ENCODE data around the gene PEMT. TPM values are rescaled to one million over a fixed set of nuclear protein-coding genes. Genes with fewer than 3 reads are reported as not detected.

The PEMT gene
- total RNA-seq, 1 donor, result 47.1 TPM

- DNase-seq (ENCODE audit: low read depth in 2 of 3, low spot score in 2 of 3), result no peak
Observed at GRCh38 chr17:17605729-17606088, 14.2 kb upstream of the PEMT start.

DNA sequence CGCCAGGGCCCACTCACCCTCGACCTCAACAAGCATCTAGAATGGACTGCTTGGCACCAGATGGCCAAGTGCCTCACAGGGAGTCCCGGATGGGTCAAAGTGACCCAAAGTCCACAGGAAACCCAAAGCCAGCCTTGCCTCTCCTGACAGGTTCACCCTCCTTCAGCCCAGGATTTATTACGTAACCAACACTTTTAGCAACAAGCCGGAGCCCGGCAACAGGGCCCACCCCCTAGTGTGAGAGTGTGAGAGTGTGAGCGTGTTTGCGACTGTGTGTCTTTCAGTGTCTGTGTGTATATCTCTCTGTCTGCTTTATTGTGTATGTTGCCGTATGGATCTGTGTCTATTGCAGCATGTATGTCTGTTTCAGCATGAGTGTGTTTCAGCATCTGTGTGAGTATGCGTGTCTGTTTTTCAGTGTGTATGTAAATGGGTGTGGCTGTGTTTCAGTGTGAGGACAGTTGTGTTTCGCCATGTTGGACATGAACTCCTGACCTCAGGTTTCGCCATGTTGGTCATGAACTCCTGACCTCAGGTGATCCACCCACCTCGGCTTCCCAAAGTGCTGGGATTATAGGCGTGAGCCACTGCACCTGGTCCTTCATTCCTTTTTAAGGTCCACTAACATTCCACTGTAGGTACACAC lies 13.7 kb upstream of the PEMT start:
- DNase-seq (ENCODE audit: low read depth in 2 of 3, low spot score in 2 of 3), result no peak

GRCh38 chr17:17603895-17604225 lies 12.4 kb upstream of the PEMT start:
- no peak for DNase-seq (ENCODE audit: low read depth in 2 of 3, low spot score in 2 of 3)

GRCh38 chr17:17603178-17603894 lies 11.8 kb upstream of the PEMT start:
- DNase-seq (ENCODE audit: low read depth in 2 of 3, low spot score in 2 of 3), result no peak

DNA sequence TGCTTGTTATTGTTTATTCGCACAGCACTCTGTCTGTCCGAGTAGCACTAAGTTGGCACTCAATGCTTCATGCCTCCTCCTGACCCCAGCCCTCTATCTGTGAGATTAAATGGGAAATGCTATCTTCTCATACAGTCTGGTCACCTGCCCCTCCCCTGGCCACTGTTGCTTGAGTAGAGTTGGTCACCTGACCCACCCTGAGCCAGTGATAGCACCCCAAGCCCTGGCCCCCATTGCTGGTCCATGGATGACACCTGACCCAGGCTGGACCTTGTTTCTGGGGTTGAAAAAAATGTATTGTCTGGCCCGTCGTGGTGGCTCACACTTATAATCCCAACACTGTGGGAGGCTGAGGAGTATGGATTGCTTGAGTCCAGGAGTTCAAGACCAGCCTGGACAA lies 8.5 kb upstream of the PEMT start:
- no peak for DNase-seq (ENCODE audit: low read depth in 2 of 3, low spot score in 2 of 3)

DNA sequence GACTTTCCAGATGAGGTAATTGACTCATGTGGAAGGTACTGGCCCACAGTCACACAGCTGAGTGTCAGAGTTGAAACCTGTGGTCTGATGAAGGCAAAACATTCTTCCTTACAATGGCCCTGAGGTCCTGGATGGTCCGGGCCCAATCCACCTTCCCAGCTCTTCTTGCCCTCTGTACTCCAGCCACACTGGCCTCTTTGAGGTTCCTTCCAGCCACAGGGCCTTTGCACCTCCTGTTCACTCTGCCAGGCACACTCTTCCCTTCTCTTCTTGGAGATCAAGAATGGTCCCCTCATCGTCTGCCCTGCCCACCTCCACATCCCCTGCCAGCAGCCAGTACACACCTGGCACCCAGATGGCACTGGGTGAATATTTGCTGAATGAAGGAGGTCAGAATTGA lies 6.5 kb upstream of the PEMT start:
- no peak for DNase-seq (ENCODE audit: low read depth in 2 of 3, low spot score in 2 of 3)

- DNase-seq (ENCODE audit: low read depth in 2 of 3, low spot score in 2 of 3), result no peak
Observed at GRCh38 chr17:17595755-17596154, 4.2 kb upstream of the PEMT start.

- DNase-seq (ENCODE audit: low read depth in 2 of 3, low spot score in 2 of 3), result no peak
Observed at GRCh38 chr17:17593222-17593620, 1.7 kb upstream of the PEMT start.

- no peak for DNase-seq (ENCODE audit: low read depth in 2 of 3, low spot score in 2 of 3)
Observed at GRCh38 chr17:17590883-17591354, 589 bp downstream of the PEMT start.

GRCh38 chr17:17590141-17590751 lies 1.3 kb downstream of the PEMT start:
- DNase-seq (ENCODE audit: low read depth in 2 of 3, low spot score in 2 of 3), result no peak

GRCh38 chr17:17587614-17588337 lies 3.7 kb downstream of the PEMT start:
- no peak for DNase-seq (ENCODE audit: low read depth in 2 of 3, low spot score in 2 of 3)

DNA sequence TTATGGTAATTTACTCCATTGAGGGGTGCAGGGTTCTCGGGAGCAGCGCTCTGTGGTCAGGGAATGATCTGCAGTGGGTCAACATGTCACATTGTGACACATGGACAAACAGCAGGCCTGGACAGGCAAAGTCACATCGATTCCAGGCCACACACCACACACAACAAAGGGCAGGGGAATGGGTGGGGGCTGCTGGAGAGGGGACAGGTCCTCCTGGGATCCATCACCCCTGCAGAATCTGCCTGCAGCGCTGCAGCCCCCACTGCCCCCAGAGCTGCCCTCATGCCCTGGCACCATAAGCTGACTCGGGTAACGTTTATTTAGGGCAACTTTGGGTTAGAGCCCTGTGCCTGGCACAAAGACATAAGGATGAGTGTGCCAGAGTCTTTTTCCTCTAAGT lies 9.1 kb downstream of the PEMT start:
- DNase-seq (ENCODE audit: low read depth in 2 of 3, low spot score in 2 of 3), result no peak

DNA sequence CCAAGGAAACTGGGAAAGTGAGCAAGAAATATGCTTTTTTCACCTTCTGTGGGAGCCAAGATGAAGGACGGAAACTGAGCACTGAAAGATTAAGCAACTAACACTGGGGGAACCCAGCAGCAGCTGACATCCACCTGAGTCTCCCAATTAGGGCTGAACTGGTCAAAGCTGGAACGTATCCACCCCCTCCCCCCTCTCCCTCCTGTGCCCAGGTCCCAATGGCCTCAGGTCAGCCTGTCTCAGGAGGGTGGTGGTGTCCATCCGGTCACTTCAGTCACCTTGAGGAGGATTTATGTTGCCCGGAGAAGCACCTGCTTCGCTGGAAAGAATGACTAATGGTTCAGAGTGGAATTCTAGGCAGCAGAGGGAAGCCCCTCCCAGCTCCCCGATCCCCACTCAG lies 10.0 kb downstream of the PEMT start:
- no peak for DNase-seq (ENCODE audit: low read depth in 2 of 3, low spot score in 2 of 3)

DNA sequence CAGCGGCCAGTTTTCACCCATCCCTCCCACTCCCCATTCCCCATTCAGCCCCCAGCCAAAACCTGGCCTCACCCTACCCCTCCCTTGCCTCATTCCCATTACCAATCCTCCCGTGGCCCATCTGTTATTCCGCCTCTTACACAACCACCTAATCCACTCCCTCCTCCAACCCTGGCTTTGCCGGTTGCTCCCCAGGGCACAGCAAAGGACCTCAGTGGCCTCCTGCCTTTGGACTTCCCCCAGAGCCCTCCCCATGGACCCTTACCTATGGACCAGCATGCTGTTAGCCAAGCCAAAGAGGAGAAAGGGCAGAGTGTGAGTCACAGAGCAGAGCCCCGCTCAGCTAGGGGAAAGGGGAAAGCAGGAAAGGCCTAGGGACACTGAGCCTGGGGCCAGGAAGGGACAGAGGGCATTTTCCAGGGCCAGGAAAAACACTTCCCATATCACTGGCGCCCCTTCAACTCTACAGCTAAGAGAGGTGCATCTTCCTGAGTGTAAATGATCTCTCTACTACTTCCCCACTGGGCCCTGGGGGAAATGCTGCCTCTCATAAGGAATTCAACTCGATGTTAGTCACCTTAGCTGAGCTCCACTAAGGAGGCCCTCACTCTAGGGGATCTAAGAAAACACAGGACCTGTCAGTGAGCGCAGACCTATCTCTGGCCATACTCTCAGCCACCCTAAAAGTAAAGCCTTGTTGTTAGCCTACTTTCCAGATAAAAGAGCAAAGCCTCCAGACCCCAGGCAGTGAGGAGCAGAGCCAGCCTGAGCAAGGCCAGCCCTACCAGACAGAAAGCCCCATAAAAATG lies 10.6 kb downstream of the PEMT start:
- no peak for DNase-seq (ENCODE audit: low read depth in 2 of 3, low spot score in 2 of 3)

- DNase-seq (ENCODE audit: low read depth in 2 of 3, low spot score in 2 of 3), result no peak
Observed at GRCh38 chr17:17579691-17580090, 11.8 kb downstream of the PEMT start.

DNA sequence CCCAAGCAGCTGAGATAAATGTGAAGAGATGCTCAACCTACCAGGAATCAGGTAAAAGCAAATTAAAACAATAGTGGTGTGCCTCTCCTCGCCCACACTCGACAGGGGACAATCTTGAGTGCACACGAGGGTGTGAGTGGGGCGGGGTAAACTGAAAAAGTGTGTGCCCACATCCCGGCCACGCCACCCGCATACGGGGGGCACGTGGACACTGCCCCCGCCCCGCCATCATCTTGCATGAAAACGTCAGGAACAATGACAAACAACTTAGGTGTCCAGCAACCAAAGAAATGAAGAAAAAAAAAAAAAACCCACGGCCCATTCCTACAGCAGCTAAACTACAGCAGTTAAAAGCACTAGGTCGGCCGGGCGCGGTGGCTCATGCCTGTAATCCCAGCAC lies 14.1 kb downstream of the PEMT start:
- no peak for DNase-seq (ENCODE audit: low read depth in 2 of 3, low spot score in 2 of 3)

DNA sequence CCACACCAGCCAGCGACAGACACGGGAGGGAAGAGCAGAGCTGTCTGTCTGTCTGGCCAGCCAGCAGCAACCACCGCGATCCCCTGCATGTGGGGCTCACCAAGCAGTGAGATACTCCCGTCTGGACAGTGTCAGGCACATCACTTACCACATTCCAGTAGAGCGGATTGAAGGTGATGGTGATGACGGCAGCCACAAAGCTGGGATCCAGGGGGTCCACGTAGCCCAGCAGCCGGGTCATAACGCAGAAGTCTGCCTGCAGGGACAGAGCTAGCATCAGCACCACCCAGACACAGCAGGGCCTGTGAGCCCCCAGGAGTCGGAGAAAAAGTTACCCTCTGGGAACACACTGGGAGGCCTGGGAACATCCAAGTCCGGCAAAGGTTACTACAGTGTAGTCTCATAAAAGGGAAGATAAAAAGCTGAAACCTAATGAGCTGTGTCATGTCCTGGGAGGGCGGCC lies 14.7 kb downstream of the PEMT start:
- DNase-seq (ENCODE audit: low read depth in 2 of 3, low spot score in 2 of 3), result no peak

- no peak for DNase-seq (ENCODE audit: low read depth in 2 of 3, low spot score in 2 of 3)
Observed at GRCh38 chr17:17575360-17576251, 15.9 kb downstream of the PEMT start.

- DNase-seq (ENCODE audit: low read depth in 2 of 3, low spot score in 2 of 3), result no peak
Observed at GRCh38 chr17:17573912-17574311, 17.6 kb downstream of the PEMT start.
